Spleen (tissue), 11 donors: ENCODE data around the gene PPM1L. TPM values are rescaled to one million over a fixed set of nuclear protein-coding genes. Genes with fewer than 3 reads are reported as not detected.

Experiments used
- DNase-seq: peaks from one replicate; pipeline ENCODE4 v3.0.0-alpha.2; 2020
- H3K27ac ChIP-seq, 8 donors: fragments of 200-600 bp; sonication (generic) in 7 of 8; 1 replicate in 4 of 8; 2 replicates in 4 of 8; pipeline versions ENCODE4 v1.5.0 to v1.8.0; 2016 to 2021; ENCODE audit warnings: inconsistent platforms in 4 of 8, mild to moderate bottlenecking in 4 of 8, moderate library complexity in 1 of 8
- H3K27me3 ChIP-seq, 7 donors: fragments of 200-600 bp; sonication (generic) in 6 of 7; replicated peaks in 1 of 7; 1 replicate in 4 of 7; 2 replicates in 3 of 7; pipeline versions ENCODE4 v1.5.0 to v1.8.0; 2016 to 2021; ENCODE audit warnings: inconsistent platforms in 3 of 7, mild to moderate bottlenecking in 1 of 7
- H3K36me3 ChIP-seq, 6 donors: fragments of 200-600 bp; sonication (generic) in 5 of 6; 1 replicate in 4 of 6; 2 replicates in 2 of 6; pipeline versions ENCODE4 v1.5.0 to v1.8.0; 2016 to 2021; ENCODE audit warnings: inconsistent platforms in 2 of 6
- H3K4me1 ChIP-seq, 6 donors: fragments of 200-600 bp; sonication (generic) in 5 of 6; 1 replicate in 3 of 6; 2 replicates in 3 of 6; pipeline versions ENCODE4 v1.5.0 to v1.8.0; 2016 to 2021; ENCODE audit warnings: inconsistent platforms in 3 of 6
- H3K4me3 ChIP-seq, 8 donors: fragments of 200-600 bp; sonication (generic) in 7 of 8; 1 replicate in 4 of 8; 2 replicates in 4 of 8; pipeline versions ENCODE4 v1.5.0 to v1.8.0; 2016 to 2021; ENCODE audit warnings: inconsistent platforms in 4 of 8, mild to moderate bottlenecking in 4 of 8, moderate library complexity in 2 of 8
- H3K9me3 ChIP-seq, 8 donors: fragments of 200-600 bp; sonication (generic) in 7 of 8; 1 replicate in 4 of 8; 2 replicates in 4 of 8; pipeline versions ENCODE4 v1.5.0 to v1.8.0; 2016 to 2021; ENCODE audit warnings: inconsistent platforms in 4 of 8
- CTCF ChIP-seq, 11 experiments: fragments of 200-600 bp in 7 of 11; fragments of 450-650 bp in 4 of 11; sonication (generic) in 4 of 11; IDR thresholded peaks in 8 of 11; conservative IDR thresholded peaks in 3 of 11; 1 replicate in 7 of 11; 2 replicates in 4 of 11; pipeline versions ENCODE4 v1.4.0 to v1.8.0; 2016 to 2021; ENCODE audit warnings: antibody characterized with exemption in 11 of 11, inconsistent platforms in 4 of 11, mild to moderate bottlenecking in 1 of 11
- POLR2A ChIP-seq, 3 donors: fragments of 450-650 bp; IDR thresholded peaks; one replicate each; pipeline ENCODE4 v1.5.1; 2017; ENCODE audit warnings: antibody characterized with exemption in 3 of 3, mild to moderate bottlenecking in 1 of 3
- POLR2AphosphoS5 ChIP-seq, 3 donors: sonication (generic); formaldehyde crosslinking; IDR thresholded peaks; one replicate each; pipeline ENCODE4 v1.5.1; 2017; ENCODE audit warnings: antibody characterized with exemption in 3 of 3
- WGBS, 5 donors: extraction: QIAGEN DNeasy Blood & Tissue Kit in 3 of 5; methylation state at CpG; one replicate each; pipeline versions ENCODE4 v1.1.5 to v1.1.7; 2013 to 2018; 5-methylcytosine and 5-hydroxymethylcytosine counted together
- intact Hi-C: fragments of 100-400 bp; cut with DNase I; formaldehyde crosslinking; loops from one replicate; pipeline ENCODE4 v1.15.0; 2023; ENCODE audit warnings: low total_unique reads
- polyA plus RNA-seq, 3 donors: library from polyadenylated mRNA; stranded (reverse); fragments of 200-250 nt; gene quantifications; one replicate each; pipeline ENCODE4 v1.2.1, GENCODE V29; 2013
- total RNA-seq, 7 donors: library from RNA; depleted of rRNA in 3 of 7; stranded (reverse); fragments of >200 nt in 3 of 7; fragmentation: NEBNext Ultra II Directional in 4 of 7; extraction: Animal tissue kit (Norgen Biotek cat#: 25700) in 4 of 7; gene quantifications; one replicate each; pipeline versions ENCODE4 v1.1.0 to v1.2.1, GENCODE V29; 2016 to 2021
- donor health status: healthy with polysubstance abuse.
- donor health status: DM: no; HTN: no; CAD: no; lungs with moderate emphysema.
- donor health status: DM: no; HTN: no; CAD: no.
- donor health status: Bipolar disorder and iron deficiency.
- donor health status: healthy.
- donor health status: DM: no; HTN: no; CAD: no.
- donor health status: DM: yes; HTN: yes; CAD: no.

The PPM1L gene
- total and polyA plus RNA-seq, 10 donors, result 0.63 to 16.7 (median 12.2) TPM

- Histone ChIP-seq H3K4me3 (no peak overlapping the region), H3K4me1 (no peaks in the 10 kb centered on the region), H3K27ac (no peak overlapping the region), H3K9me3 (peaks cover 0 to 40% (median 28%) of the 10 kb centered on the region in 8 donors), H3K27me3 (no peaks in the 10 kb centered on the region), H3K36me3 (no peaks in the 10 kb centered on the region)
- intact Hi-C loops, result no loop called here
- DNase-seq, result no peak
- TF ChIP-seq POLR2A (IDR thresholded peaks at IDR 0.05), result no peak
- TF ChIP-seq POLR2AphosphoS5 (IDR thresholded peaks at IDR 0.05), result no peak
- no peak for TF ChIP-seq CTCF (IDR thresholded peaks at IDR 0.05 in 8 of 11, conservative IDR thresholded peaks at IDR 0.05 in 3 of 11)
Observed at GRCh38 chr3:161020256-161020655, 264.2 kb downstream of the PPM1L start.

GRCh38 chr3:161025911-161026310, 269.9 kb downstream of the PPM1L start:
- Histone ChIP-seq H3K4me1 (no peaks in the 10 kb centered on the region), H3K27ac (no peak overlapping the region), H3K4me3 (no peak overlapping the region), H3K36me3 (no peaks in the 10 kb centered on the region), H3K9me3 (peaks cover 0 to 34% (median 28%) of the 10 kb centered on the region in 8 donors), H3K27me3 (no peaks in the 10 kb centered on the region)
- 47 to 95% (median 87%) methylated on average over 1 of the region's 1 CpG for WGBS, 5 donors
- DNase-seq, result no peak
- TF ChIP-seq CTCF (IDR thresholded peaks at IDR 0.05 in 8 of 11, conservative IDR thresholded peaks at IDR 0.05 in 3 of 11) (no peak), POLR2AphosphoS5 (IDR thresholded peaks at IDR 0.05) (no peak), POLR2A (IDR thresholded peaks at IDR 0.05) (no peak)
- intact Hi-C loops, result no loop called here

DNA sequence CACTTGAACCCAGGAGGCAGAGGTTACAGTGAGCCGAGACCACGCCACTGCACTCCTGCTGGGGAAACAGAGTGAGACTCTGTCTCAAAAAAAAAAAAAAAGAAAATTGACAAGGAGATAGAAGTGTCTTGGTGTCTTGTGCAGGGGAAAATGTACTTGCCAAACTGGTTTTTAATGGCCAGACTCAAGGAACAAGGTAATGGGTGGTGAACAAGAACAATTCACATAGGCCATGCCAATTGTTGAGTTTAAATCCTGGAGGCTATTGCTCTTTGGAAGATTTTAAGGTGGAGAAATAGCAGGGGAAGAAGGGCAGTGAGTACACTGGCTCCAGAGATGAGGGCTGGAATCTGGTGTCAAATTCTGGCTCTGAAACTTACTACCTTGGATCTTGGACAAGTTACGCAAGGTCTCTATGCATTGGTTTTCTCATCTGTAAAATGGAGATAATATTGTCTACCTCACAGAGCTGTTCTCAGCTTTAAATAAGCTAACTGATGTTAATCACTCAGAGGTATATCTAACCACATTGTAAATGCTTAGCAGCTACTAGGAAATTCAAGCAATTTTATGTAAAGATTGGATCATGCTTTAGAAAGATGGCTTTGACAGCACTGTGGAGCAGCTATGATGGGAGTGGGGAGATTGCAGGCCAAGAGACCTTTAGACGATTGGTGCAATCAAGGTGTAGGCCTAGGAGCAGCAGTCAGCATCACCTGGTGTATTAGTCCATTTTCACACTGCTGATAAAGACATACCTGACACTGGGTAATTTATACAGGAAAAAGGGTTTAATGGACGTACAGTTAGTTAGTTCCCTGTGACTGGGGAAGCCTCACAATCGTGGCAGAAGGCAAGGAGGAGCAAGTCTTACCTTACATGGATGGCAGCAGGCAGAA, 270.8 kb downstream of the PPM1L start:
- TF ChIP-seq CTCF (IDR thresholded peaks at IDR 0.05 in 8 of 11, conservative IDR thresholded peaks at IDR 0.05 in 3 of 11) (no peak), POLR2AphosphoS5 (IDR thresholded peaks at IDR 0.05) (no peak), POLR2A (IDR thresholded peaks at IDR 0.05) (no peak)
- no peak for DNase-seq
- WGBS, 5 donors, result 80 to 95% (median 89%) methylated on average over 6 of the region's 6 CpGs
- Histone ChIP-seq H3K36me3 (no peaks in the 10 kb centered on the region), H3K27me3 (no peaks in the 10 kb centered on the region), H3K27ac (no peak overlapping the region), H3K9me3 (peaks cover 0 to 24% (median 21%) of the 10 kb centered on the region in 8 donors), H3K4me3 (no peak overlapping the region), H3K4me1 (no peaks in the 10 kb centered on the region)
- intact Hi-C loops, result no loop called here

DNA sequence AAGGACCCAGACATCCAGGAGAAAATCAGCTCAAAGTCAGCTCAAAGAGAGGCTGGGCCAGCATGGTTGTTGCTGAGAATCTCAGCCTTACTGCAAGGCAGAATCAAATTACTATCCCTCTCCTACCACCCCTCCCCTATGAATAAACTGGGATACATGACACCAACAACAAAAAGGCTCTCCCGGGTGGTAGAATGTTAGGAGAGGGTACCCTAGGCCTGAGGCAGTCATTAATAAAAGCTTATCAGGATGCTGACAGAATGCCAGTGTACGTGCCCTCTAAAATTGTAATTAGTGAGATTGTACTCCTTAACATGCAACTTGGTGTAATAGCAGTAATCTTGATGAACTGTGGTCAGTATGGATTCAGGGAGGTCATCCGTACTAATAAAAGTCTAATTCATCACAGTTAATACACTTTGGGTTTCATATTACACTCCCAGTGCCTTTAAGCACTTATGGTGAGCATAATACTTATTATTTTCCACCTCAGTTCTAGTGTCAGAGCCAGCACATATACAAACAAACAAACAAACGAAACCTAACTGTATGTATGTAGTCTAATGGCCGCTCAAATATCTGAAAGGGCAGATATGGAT, 272.6 kb downstream of the PPM1L start:
- H3K4me3 ChIP-seq, result no peak overlapping the region
- no peaks in the 10 kb centered on the region for H3K4me1 ChIP-seq
- DNase-seq, result no peak
- 80 to 93% (median 89%) methylated on average over 5 of the region's 5 CpGs for WGBS, 5 donors
- no peaks in the 10 kb centered on the region for H3K36me3 ChIP-seq
- no peak overlapping the region for H3K27ac ChIP-seq
- no peak for TF ChIP-seq POLR2AphosphoS5 (IDR thresholded peaks at IDR 0.05)
- no peak for TF ChIP-seq CTCF (IDR thresholded peaks at IDR 0.05 in 8 of 11, conservative IDR thresholded peaks at IDR 0.05 in 3 of 11)
- TF ChIP-seq POLR2A (IDR thresholded peaks at IDR 0.05), result no peak
- intact Hi-C loops, result no loop called here
- no peaks in the 10 kb centered on the region for H3K27me3 ChIP-seq
- peaks cover 0 to 12% (median 4%) of the 10 kb centered on the region in 8 donors for H3K9me3 ChIP-seq
